Measurements from ENCODE around the gene HEG1. TPM values are rescaled to one million over a fixed set of nuclear protein-coding genes. Genes with fewer than 3 reads are reported as not detected.

HEG1 gene
- total RNA-seq, 3 donors from 2014 or later (not counting 1 experiment from before 2014, with no cell fraction given), result 52.1 to 83.5 (median 68.1) TPM

- peaks cover 66 to 72% of the 10 kb centered on the region in 2 donors for H3K4me1 Mint-ChIP-seq
- Histone ChIP-seq H3K4me1 (ENCODE audit: control insufficient read depth, insufficient read depth, low read length) (peaks cover 30% of the 10 kb centered on the region), H3K9me3 (ENCODE audit: control insufficient read depth, insufficient read depth, low read length) (peaks cover 3% of the 10 kb centered on the region), H3K4me3 (ENCODE audit: low read length) (no peak overlapping the region), H3K27ac (ENCODE audit: low read length) (no peak overlapping the region), H3K27me3 (ENCODE audit: control insufficient read depth, insufficient read depth, low read length) (no peaks in the 10 kb centered on the region), H3K36me3 (ENCODE audit: control insufficient read depth, insufficient read depth, low read length) (peaks cover 1% of the 10 kb centered on the region)
- TF ChIP-seq CTCF (IDR thresholded peaks at IDR 0.05), result no peak
- peak; percentile 56 to 78 (median 68) for ATAC-seq
- WGBS (ENCODE audit: insufficient coverage), result 27% methylated on average over 2 of the region's 2 CpGs
- H3K4me3 Mint-ChIP-seq, result peak overlapping the region; percentile 47
- no peaks in the 10 kb centered on the region for H3K9me3 Mint-ChIP-seq
- H3K27ac Mint-ChIP-seq, result peak overlapping the region; percentile 82 to 84
- no peaks in the 10 kb centered on the region for H3K27me3 Mint-ChIP-seq (ENCODE audit: low read depth in 2 of 2)
- peaks cover 8% of the 10 kb centered on the region for H3K36me3 Mint-ChIP-seq
- intact Hi-C loops (cut with micrococcal nuclease), result loop anchor here (2.0 kb wide), 1 partner anchor 13 kb away; no protein-coding TSS in a partner anchor
- DNase-seq, result no peak
Measured at GRCh38 chr3:125037498-125038150, 18.2 kb downstream of the HEG1 start.

GRCh38 chr3:125035217-125035616 lies 20.6 kb downstream of the HEG1 start:
- 72% methylated on average over 3 of the region's 5 CpGs for WGBS (ENCODE audit: insufficient coverage)
- Histone ChIP-seq H3K9me3 (ENCODE audit: control insufficient read depth, insufficient read depth, low read length) (peaks cover 3% of the 10 kb centered on the region), H3K27me3 (ENCODE audit: control insufficient read depth, insufficient read depth, low read length) (no peaks in the 10 kb centered on the region), H3K36me3 (ENCODE audit: control insufficient read depth, insufficient read depth, low read length) (no peaks in the 10 kb centered on the region), H3K27ac (ENCODE audit: low read length) (no peak overlapping the region), H3K4me3 (ENCODE audit: low read length) (no peak overlapping the region), H3K4me1 (ENCODE audit: control insufficient read depth, insufficient read depth, low read length) (peaks cover 40% of the 10 kb centered on the region)
- no peak for TF ChIP-seq CTCF (IDR thresholded peaks at IDR 0.05)
- intact Hi-C loops (cut with micrococcal nuclease), result no loop called here
- peaks cover 71 to 80% of the 10 kb centered on the region in 2 donors for H3K4me1 Mint-ChIP-seq
- peak overlapping the region; percentile 2 for H3K4me3 Mint-ChIP-seq
- DNase-seq, result no peak
- H3K27me3 Mint-ChIP-seq (ENCODE audit: low read depth in 2 of 2), result no peaks in the 10 kb centered on the region
- peak overlapping the region in 1 of 2 donors; percentile 70 for H3K27ac Mint-ChIP-seq
- peak in 2 of 3 donors; percentile 60 to 62 for ATAC-seq
- peaks cover 8% of the 10 kb centered on the region for H3K36me3 Mint-ChIP-seq
- H3K9me3 Mint-ChIP-seq, result no peaks in the 10 kb centered on the region

- ATAC-seq (no peak), DNase-seq (no peak)
- Histone ChIP-seq H3K36me3 (ENCODE audit: control insufficient read depth, insufficient read depth, low read length) (peaks cover 5% of the 10 kb centered on the region), H3K9me3 (ENCODE audit: control insufficient read depth, insufficient read depth, low read length) (peaks cover 3% of the 10 kb centered on the region), H3K4me1 (ENCODE audit: control insufficient read depth, insufficient read depth, low read length) (peaks cover 43% of the 10 kb centered on the region), H3K27ac (ENCODE audit: low read length) (no peak overlapping the region), H3K4me3 (ENCODE audit: low read length) (no peak overlapping the region), H3K27me3 (ENCODE audit: control insufficient read depth, insufficient read depth, low read length) (no peaks in the 10 kb centered on the region)
- intact Hi-C loops (cut with micrococcal nuclease), result no loop called here
- no peak overlapping the region for H3K4me3 Mint-ChIP-seq
- H3K27me3 Mint-ChIP-seq (ENCODE audit: low read depth in 2 of 2), result no peaks in the 10 kb centered on the region
- H3K9me3 Mint-ChIP-seq, result no peaks in the 10 kb centered on the region
- H3K36me3 Mint-ChIP-seq, result peaks cover 8% of the 10 kb centered on the region
- TF ChIP-seq CTCF (IDR thresholded peaks at IDR 0.05), result no peak
- H3K4me1 Mint-ChIP-seq, result peaks cover 65 to 78% of the 10 kb centered on the region in 2 donors
- H3K27ac Mint-ChIP-seq, result no peak overlapping the region
- over 99% methylated on average over 12 of the region's 14 CpGs for WGBS (ENCODE audit: insufficient coverage)
Measured at GRCh38 chr3:125033616-125034015, 22.2 kb downstream of the HEG1 start.

GRCh38 chr3:125033135-125033534 lies 22.7 kb downstream of the HEG1 start:
- Mint-ChIP-seq H3K36me3 (peaks cover 8% of the 10 kb centered on the region), H3K27me3 (ENCODE audit: low read depth in 2 of 2) (no peaks in the 10 kb centered on the region), H3K4me1 (peaks cover 65 to 78% of the 10 kb centered on the region in 2 donors), H3K27ac (peak overlapping the region in 1 of 2 donors; percentile 74), H3K4me3 (no peak overlapping the region), H3K9me3 (no peaks in the 10 kb centered on the region)
- ATAC-seq (no peak), DNase-seq (no peak)
- intact Hi-C loops (cut with micrococcal nuclease), result no loop called here
- 98% methylated on average over 4 of the region's 5 CpGs for WGBS (ENCODE audit: insufficient coverage)
- Histone ChIP-seq H3K4me3 (ENCODE audit: low read length) (no peak overlapping the region), H3K9me3 (ENCODE audit: control insufficient read depth, insufficient read depth, low read length) (peaks cover 3% of the 10 kb centered on the region), H3K36me3 (ENCODE audit: control insufficient read depth, insufficient read depth, low read length) (peaks cover 10% of the 10 kb centered on the region), H3K27me3 (ENCODE audit: control insufficient read depth, insufficient read depth, low read length) (no peaks in the 10 kb centered on the region), H3K27ac (ENCODE audit: low read length) (no peak overlapping the region), H3K4me1 (ENCODE audit: control insufficient read depth, insufficient read depth, low read length) (peaks cover 43% of the 10 kb centered on the region)
- TF ChIP-seq CTCF (IDR thresholded peaks at IDR 0.05), result no peak

Measured in natural killer cell (primary cell).